Dendritic cell treated with granulocyte-macrophage colony-stimulating factor and Interleukin-4, amounts not matched to agents 40 ng/mL and 50 ng/mL, for 4 days (primary cell): ENCODE results near the gene AMPD2.

ENCODE experiments used
- H3K27ac Mint-ChIP-seq: one replicate; pipeline ENCODE4 v1.8.0; 2022; ENCODE audit warnings: mild to moderate bottlenecking, mixed read lengths
- H3K27me3 Mint-ChIP-seq: one replicate; pipeline ENCODE4 v1.8.0; 2022; ENCODE audit warnings: mild to moderate bottlenecking, mixed read lengths
- H3K36me3 Mint-ChIP-seq: one replicate; pipeline ENCODE4 v1.8.0; 2022; ENCODE audit warnings: low read depth, mixed read lengths
- H3K4me1 Mint-ChIP-seq: one replicate; pipeline ENCODE4 v1.8.0; 2022; ENCODE audit warnings: low read depth, mixed read lengths
- H3K4me3 Mint-ChIP-seq: one replicate; pipeline ENCODE4 v1.8.0; 2022; ENCODE audit warnings: mild to moderate bottlenecking, moderate library complexity, mixed read lengths
- H3K9me3 Mint-ChIP-seq: one replicate; pipeline ENCODE4 v1.8.0; 2022; ENCODE audit warnings: mixed read lengths
- intact Hi-C: fragments of 100-400 bp; cut with micrococcal nuclease; formaldehyde crosslinking; loops from one replicate; pipeline ENCODE4 v1.15.0; 2022

AMPD2 gene

GRCh38 chr1:109603229-109603628 lies 16.4 kb upstream of the AMPD2 start:
- Mint-ChIP-seq H3K27ac (no peak overlapping the region), H3K36me3 (peaks cover 43% of the 10 kb centered on the region), H3K27me3 (no peaks in the 10 kb centered on the region), H3K4me3 (no peak overlapping the region), H3K4me1 (peaks cover 31% of the 10 kb centered on the region), H3K9me3 (no peaks in the 10 kb centered on the region)
- intact Hi-C loops, result no loop called here

- Mint-ChIP-seq H3K4me3 (no peak overlapping the region), H3K27me3 (no peaks in the 10 kb centered on the region), H3K36me3 (peaks cover 25% of the 10 kb centered on the region), H3K9me3 (no peaks in the 10 kb centered on the region), H3K27ac (peak overlapping the region; percentile 66), H3K4me1 (peaks cover 44% of the 10 kb centered on the region)
- intact Hi-C loops, result no loop called here
Measured at GRCh38 chr1:109605381-109605780, 14.3 kb upstream of the AMPD2 start.

- Mint-ChIP-seq H3K36me3 (peaks cover 13% of the 10 kb centered on the region), H3K9me3 (no peaks in the 10 kb centered on the region), H3K27ac (no peak overlapping the region), H3K27me3 (no peaks in the 10 kb centered on the region), H3K4me3 (no peak overlapping the region), H3K4me1 (peaks cover 82% of the 10 kb centered on the region)
- intact Hi-C loops, result no loop called here
Measured at GRCh38 chr1:109609881-109610280, 9.8 kb upstream of the AMPD2 start.

- Mint-ChIP-seq H3K27me3 (no peaks in the 10 kb centered on the region), H3K4me1 (peaks cover 81% of the 10 kb centered on the region), H3K9me3 (no peaks in the 10 kb centered on the region), H3K4me3 (no peak overlapping the region), H3K36me3 (peaks cover 8% of the 10 kb centered on the region), H3K27ac (no peak overlapping the region)
- intact Hi-C loops, result no loop called here
Measured at GRCh38 chr1:109610609-109611307, 8.9 kb upstream of the AMPD2 start.

GRCh38 chr1:109611308-109611990 lies 8.2 kb upstream of the AMPD2 start:
- Mint-ChIP-seq H3K4me1 (peaks cover 81% of the 10 kb centered on the region), H3K4me3 (no peak overlapping the region), H3K9me3 (no peaks in the 10 kb centered on the region), H3K27ac (no peak overlapping the region), H3K27me3 (no peaks in the 10 kb centered on the region), H3K36me3 (peaks cover 3% of the 10 kb centered on the region)
- intact Hi-C loops, result no loop called here

- Mint-ChIP-seq H3K27me3 (no peaks in the 10 kb centered on the region), H3K9me3 (no peaks in the 10 kb centered on the region), H3K27ac (no peak overlapping the region), H3K4me1 (peaks cover 80% of the 10 kb centered on the region), H3K36me3 (no peaks in the 10 kb centered on the region), H3K4me3 (no peak overlapping the region)
- intact Hi-C loops, result no loop called here
Measured at GRCh38 chr1:109613361-109614147, 6.1 kb upstream of the AMPD2 start.

GRCh38 chr1:109615879-109616278 lies 3.8 kb upstream of the AMPD2 start:
- Mint-ChIP-seq H3K4me1 (peaks cover 88% of the 10 kb centered on the region), H3K4me3 (peak overlapping the region; percentile 18)

GRCh38 chr1:109616391-109616790 lies 3.2 kb upstream of the AMPD2 start:
- peak overlapping the region; percentile 32 for H3K4me3 Mint-ChIP-seq
- H3K27ac Mint-ChIP-seq, result peak overlapping the region; percentile 92
- H3K4me1 Mint-ChIP-seq, result peaks cover 91% of the 10 kb centered on the region
- intact Hi-C loops, result loop anchor here (1.0 kb wide), 1 partner anchor 9 kb away; no protein-coding TSS in a partner anchor
- H3K9me3 Mint-ChIP-seq, result no peaks in the 10 kb centered on the region
- H3K27me3 Mint-ChIP-seq, result no peaks in the 10 kb centered on the region
- peaks cover 19% of the 10 kb centered on the region for H3K36me3 Mint-ChIP-seq

More at GRCh38 chr1:109615879-109616278, 3.8 kb upstream of the AMPD2 start:
- Mint-ChIP-seq H3K27ac (peak overlapping the region; percentile 92), H3K9me3 (no peaks in the 10 kb centered on the region), H3K27me3 (no peaks in the 10 kb centered on the region), H3K36me3 (peaks cover 14% of the 10 kb centered on the region)
- intact Hi-C loops, result loop anchor here (1.0 kb wide), 1 partner anchor 9 kb away; no protein-coding TSS in a partner anchor

GRCh38 chr1:109617291-109617801 lies 2.3 kb upstream of the AMPD2 start:
- Mint-ChIP-seq H3K9me3 (no peaks in the 10 kb centered on the region), H3K27ac (peak overlapping the region; percentile 92), H3K4me1 (peaks cover 92% of the 10 kb centered on the region), H3K27me3 (no peaks in the 10 kb centered on the region), H3K36me3 (peaks cover 29% of the 10 kb centered on the region), H3K4me3 (peak overlapping the region; percentile 32)
- intact Hi-C loops, result no loop called here

GRCh38 chr1:109618661-109619575 lies 719 bp upstream of the AMPD2 start:
- Mint-ChIP-seq H3K36me3 (peaks cover 30% of the 10 kb centered on the region), H3K4me1 (peaks cover 93% of the 10 kb centered on the region), H3K27me3 (no peaks in the 10 kb centered on the region), H3K9me3 (no peaks in the 10 kb centered on the region), H3K4me3 (peak overlapping the region; percentile 94), H3K27ac (peak overlapping the region; percentile 91)
- intact Hi-C loops, result no loop called here

- Mint-ChIP-seq H3K36me3 (peaks cover 36% of the 10 kb centered on the region), H3K9me3 (no peaks in the 10 kb centered on the region), H3K4me1 (peaks cover 94% of the 10 kb centered on the region), H3K4me3 (peak overlapping the region; percentile 94), H3K27me3 (no peaks in the 10 kb centered on the region), H3K27ac (peak overlapping the region; percentile 91)
- intact Hi-C loops, result loop anchor here (2.0 kb wide), 1 partner anchor 72 kb away; the partner anchor contains the start of gene GNAI3
Measured at GRCh38 chr1:109620401-109620791, 759 bp downstream of the AMPD2 start.

- peak overlapping the region; percentile 91 for H3K27ac Mint-ChIP-seq
- intact Hi-C loops, result loop anchor here (2.0 kb wide), 1 partner anchor 72 kb away; the partner anchor contains the start of gene GNAI3
- H3K27me3 Mint-ChIP-seq, result no peaks in the 10 kb centered on the region
- H3K9me3 Mint-ChIP-seq, result no peaks in the 10 kb centered on the region
- H3K4me1 Mint-ChIP-seq, result peaks cover 94% of the 10 kb centered on the region
- peaks cover 40% of the 10 kb centered on the region for H3K36me3 Mint-ChIP-seq
- H3K4me3 Mint-ChIP-seq, result peak overlapping the region; percentile 94
Measured at GRCh38 chr1:109620841-109621286, 1.2 kb downstream of the AMPD2 start.
